CMK (cell line): ENCODE results near the gene TBC1D16.

Source experiments
- DNase-seq: peaks from one replicate; pipeline ENCODE4 v3.0.0-alpha.2; 2010; ENCODE audit warnings: low read depth

TBC1D16 gene

GRCh38 chr17:79938336-79939093 is 97.2 kb downstream of the TBC1D16 start:
- DNase-seq = no peak

- DNase-seq = no peak
Observed at GRCh38 chr17:79937391-79938335, 98.0 kb downstream of the TBC1D16 start.

- no peak for DNase-seq
Observed at GRCh38 chr17:79936641-79937381, 98.9 kb downstream of the TBC1D16 start.

- DNase-seq = no peak
Observed at GRCh38 chr17:79936050-79936449, 99.6 kb downstream of the TBC1D16 start.

GRCh38 chr17:79935197-79935885 is 100.3 kb downstream of the TBC1D16 start:
- DNase-seq = no peak

GRCh38 chr17:79934653-79934970 is 101.1 kb downstream of the TBC1D16 start:
- no peak for DNase-seq

GRCh38 chr17:79933863-79934652 is 101.6 kb downstream of the TBC1D16 start:
- DNase-seq = peak; percentile 68

GRCh38 chr17:79932451-79933306 is 103.0 kb downstream of the TBC1D16 start:
- no peak for DNase-seq

GRCh38 chr17:79931817-79932309 is 103.8 kb downstream of the TBC1D16 start:
- no peak for DNase-seq

GRCh38 chr17:79930877-79931816 is 104.5 kb downstream of the TBC1D16 start:
- DNase-seq = no peak

- DNase-seq = no peak
Observed at GRCh38 chr17:79930062-79930876, 105.4 kb downstream of the TBC1D16 start.

- DNase-seq = no peak
Observed at GRCh38 chr17:79929257-79930061, 106.2 kb downstream of the TBC1D16 start.

GRCh38 chr17:79928502-79929256 is 107.0 kb downstream of the TBC1D16 start:
- no peak for DNase-seq

- DNase-seq = no peak
Observed at GRCh38 chr17:79927688-79928501, 107.8 kb downstream of the TBC1D16 start.

GRCh38 chr17:79927136-79927661 is 108.5 kb downstream of the TBC1D16 start:
- DNase-seq = no peak
